KOPT-K1 (cell line): ENCODE measurements around the gene NHEJ1.

Experiments
- H3K27ac ChIP-seq: fragments of 200-600 bp; sonication (generic); 2 replicates; pipeline ENCODE4 v1.5.1; 2016; ENCODE audit warnings: antibody characterized with exemption, mild to moderate bottlenecking, low read depth, low read length; ENCODE audit not compliant: poor library complexity, severe bottlenecking
- H3K36me3 ChIP-seq: fragments of 200-600 bp; sonication (generic); 2 replicates; pipeline ENCODE4 v1.5.1; 2017; ENCODE audit warnings: antibody characterized with exemption, mild to moderate bottlenecking, low read length, moderate library complexity; ENCODE audit not compliant: insufficient read depth
- H3K9me3 ChIP-seq: fragments of 200-600 bp; sonication (generic); 2 replicates; pipeline ENCODE4 v1.5.1; 2017; ENCODE audit warnings: antibody characterized with exemption, low read length, mild to moderate bottlenecking; ENCODE audit not compliant: insufficient read depth, poor library complexity, severe bottlenecking

The NHEJ1 gene

DNA sequence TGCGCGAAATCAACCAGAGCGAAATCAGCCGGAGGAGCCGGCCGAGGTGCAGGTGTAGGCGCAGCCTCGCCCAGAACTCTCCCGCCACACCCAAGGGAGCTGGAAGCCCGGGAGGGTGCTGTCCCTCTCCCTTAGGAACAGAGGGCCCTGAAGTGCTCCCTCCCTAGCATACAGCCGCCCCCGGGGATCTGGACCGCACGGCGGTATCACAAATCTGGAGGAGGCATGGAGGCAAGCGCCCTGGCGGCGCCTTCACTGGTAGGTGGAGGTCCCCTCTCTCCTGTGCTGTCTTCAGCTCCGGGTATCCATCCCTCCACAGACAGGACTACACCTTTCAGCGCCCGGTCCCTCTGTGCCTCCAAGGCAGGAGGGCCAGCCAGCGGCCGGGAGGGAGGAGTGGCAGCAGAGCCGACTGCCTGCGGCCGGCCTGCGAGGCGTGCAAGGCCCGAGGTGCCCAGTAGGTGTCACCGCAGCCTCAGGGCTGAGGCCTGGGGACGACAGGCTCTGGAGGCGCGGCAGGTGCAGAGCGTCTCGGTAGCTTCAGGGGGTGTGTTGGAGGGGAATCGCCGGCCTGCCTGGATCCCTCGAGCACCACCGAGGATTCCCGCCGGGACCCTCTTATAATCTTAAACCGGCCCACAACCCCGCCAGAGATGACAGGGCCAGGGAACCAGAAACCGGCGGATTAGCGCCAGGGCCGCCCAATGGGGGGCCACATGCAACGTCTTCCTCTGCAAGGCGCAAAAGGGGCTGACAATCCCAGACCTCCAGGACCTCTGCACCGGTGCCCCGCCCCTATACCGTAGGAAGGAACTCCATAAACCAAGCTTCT, 102.7 kb downstream of the NHEJ1 start:
- H3K36me3 ChIP-seq, result no peaks in the 10 kb centered on the region
- no peak overlapping the region for H3K27ac ChIP-seq
- H3K9me3 ChIP-seq, result no peaks in the 10 kb centered on the region

GRCh38 chr2:219056896-219057708, 103.5 kb downstream of the NHEJ1 start:
- no peaks in the 10 kb centered on the region for H3K9me3 ChIP-seq
- H3K36me3 ChIP-seq, result no peaks in the 10 kb centered on the region
- H3K27ac ChIP-seq, result no peak overlapping the region

GRCh38 chr2:219056176-219056895, 104.3 kb downstream of the NHEJ1 start:
- H3K9me3 ChIP-seq, result no peaks in the 10 kb centered on the region
- H3K27ac ChIP-seq, result no peak overlapping the region
- H3K36me3 ChIP-seq, result no peaks in the 10 kb centered on the region

GRCh38 chr2:219054956-219055903, 105.4 kb downstream of the NHEJ1 start:
- H3K36me3 ChIP-seq, result no peaks in the 10 kb centered on the region
- H3K9me3 ChIP-seq, result no peaks in the 10 kb centered on the region
- no peak overlapping the region for H3K27ac ChIP-seq

DNA sequence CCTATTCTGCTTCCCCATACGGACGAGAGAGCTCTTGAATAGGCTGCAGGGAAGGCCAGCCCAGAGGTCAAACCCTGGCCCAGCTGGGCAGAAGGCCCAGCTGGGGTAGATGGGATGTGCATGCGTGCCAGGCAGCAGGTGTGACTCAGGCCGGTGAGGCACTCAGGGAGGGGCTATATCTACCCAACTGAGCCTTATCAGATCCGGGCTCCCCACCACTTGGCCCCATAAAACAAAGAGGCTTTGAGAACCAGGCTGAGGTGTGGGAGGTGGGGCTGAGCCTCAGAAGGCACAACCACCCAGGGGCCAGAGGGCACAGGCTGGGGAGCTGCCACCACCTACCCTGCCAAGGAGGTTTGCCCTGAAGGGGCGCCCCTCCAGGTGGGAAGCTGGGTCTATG, 111.3 kb downstream of the NHEJ1 start:
- no peaks in the 10 kb centered on the region for H3K36me3 ChIP-seq
- no peaks in the 10 kb centered on the region for H3K9me3 ChIP-seq
- no peak overlapping the region for H3K27ac ChIP-seq

- Histone ChIP-seq H3K36me3 (no peaks in the 10 kb centered on the region), H3K9me3 (no peaks in the 10 kb centered on the region), H3K27ac (no peak overlapping the region)
Observed at GRCh38 chr2:219045937-219046550, 114.6 kb downstream of the NHEJ1 start.

GRCh38 chr2:219042750-219043149, 117.9 kb downstream of the NHEJ1 start:
- no peak overlapping the region for H3K27ac ChIP-seq
- no peaks in the 10 kb centered on the region for H3K36me3 ChIP-seq

GRCh38 chr2:219042157-219042556, 118.5 kb downstream of the NHEJ1 start:
- no peaks in the 10 kb centered on the region for H3K9me3 ChIP-seq

More at GRCh38 chr2:219042750-219043149, 117.9 kb downstream of the NHEJ1 start:
- H3K9me3 ChIP-seq, result no peaks in the 10 kb centered on the region

DNA sequence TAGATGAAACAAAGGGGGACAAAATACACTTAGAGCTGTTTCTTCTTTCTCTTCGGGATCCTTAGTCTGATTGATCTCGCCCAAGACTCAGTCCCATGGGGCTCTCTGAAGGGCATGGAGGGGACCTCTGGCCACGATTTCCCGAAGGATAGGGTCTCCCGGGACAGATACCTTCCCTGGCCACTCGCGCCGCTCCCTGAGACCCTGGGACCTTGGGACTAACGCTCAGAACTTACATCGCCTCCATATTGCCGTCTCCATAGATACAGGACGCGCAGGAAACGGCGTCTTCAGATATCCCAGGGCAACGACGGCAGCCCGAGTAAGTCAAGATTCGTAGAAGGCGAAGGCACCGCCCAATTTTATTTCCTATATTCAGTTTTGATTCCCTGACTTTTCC, 119.4 kb downstream of the NHEJ1 start, which contains the start of gene CFAP65:
Gene CFAP65 (minus strand): TSS at position 265 of the 400 bp plus-strand sequence. CDS start 2,468 bp downstream, outside the sequence.
- H3K36me3 ChIP-seq, result no peaks in the 10 kb centered on the region
- no peak within 1 kb of the TSS for H3K27ac ChIP-seq
- no peaks in the 10 kb centered on the region for H3K9me3 ChIP-seq

More at GRCh38 chr2:219042157-219042556, 118.5 kb downstream of the NHEJ1 start:
- no peak overlapping the region for H3K27ac ChIP-seq
- H3K36me3 ChIP-seq, result no peaks in the 10 kb centered on the region

- no peak overlapping the region for H3K27ac ChIP-seq
- H3K36me3 ChIP-seq, result no peaks in the 10 kb centered on the region
- H3K9me3 ChIP-seq, result no peaks in the 10 kb centered on the region
Observed at GRCh38 chr2:219038600-219038999, 122.0 kb downstream of the NHEJ1 start.

DNA sequence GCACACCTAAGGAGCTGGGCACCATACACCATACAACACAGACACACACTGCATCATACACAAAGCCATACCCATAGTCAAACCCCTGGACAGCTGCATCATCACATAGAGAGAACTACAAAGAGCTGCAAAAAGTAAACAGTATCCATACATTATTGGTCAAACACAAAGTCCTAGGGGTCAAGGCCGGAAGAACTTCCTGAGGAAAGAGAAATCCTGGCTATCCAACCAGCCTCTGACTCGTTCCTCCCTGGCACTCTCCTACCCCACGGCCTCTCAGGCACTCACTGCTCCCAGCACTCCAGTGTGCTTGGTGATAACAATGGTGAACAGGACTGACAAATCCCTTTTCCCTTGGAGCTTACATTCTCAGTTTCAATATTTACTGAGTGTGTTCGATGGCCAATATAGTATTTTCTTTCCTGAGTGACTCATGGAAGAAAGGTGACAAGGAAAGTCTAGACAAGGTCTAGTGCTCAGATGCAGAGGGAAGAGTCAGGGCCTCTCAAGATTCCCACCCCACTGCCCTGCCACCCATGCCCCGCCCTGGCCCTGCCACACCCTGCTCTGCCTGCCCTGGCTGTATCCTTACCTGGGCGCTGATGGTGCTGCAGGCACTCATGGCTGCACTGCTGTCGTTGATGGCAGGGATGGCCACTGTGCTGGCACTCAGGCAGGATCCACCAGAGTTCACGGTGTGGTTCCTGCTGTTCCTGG, 122.7 kb downstream of the NHEJ1 start:
- Histone ChIP-seq H3K27ac (no peak overlapping the region), H3K36me3 (no peaks in the 10 kb centered on the region), H3K9me3 (no peaks in the 10 kb centered on the region)

DNA sequence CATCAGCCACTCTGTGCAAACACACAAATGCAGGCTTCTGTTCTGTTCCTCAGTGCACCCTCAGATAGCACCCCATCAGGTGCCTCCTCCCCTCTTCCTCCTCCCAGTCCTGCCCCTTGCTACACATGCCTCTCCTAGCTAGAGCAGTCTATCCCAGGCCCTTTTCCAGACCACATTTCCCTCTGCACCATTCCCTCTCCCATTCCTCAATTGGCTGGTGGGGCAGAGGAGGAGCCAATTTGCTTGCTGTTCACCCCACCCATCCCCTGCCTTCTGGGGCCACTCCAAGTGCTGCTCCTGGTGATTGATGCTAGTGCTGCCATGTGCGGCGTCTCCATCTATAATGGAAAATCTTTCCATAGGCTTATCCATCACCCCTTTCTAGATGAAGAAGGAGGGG, 124.7 kb downstream of the NHEJ1 start:
- Histone ChIP-seq H3K9me3 (no peaks in the 10 kb centered on the region), H3K36me3 (no peaks in the 10 kb centered on the region), H3K27ac (no peak overlapping the region)

DNA sequence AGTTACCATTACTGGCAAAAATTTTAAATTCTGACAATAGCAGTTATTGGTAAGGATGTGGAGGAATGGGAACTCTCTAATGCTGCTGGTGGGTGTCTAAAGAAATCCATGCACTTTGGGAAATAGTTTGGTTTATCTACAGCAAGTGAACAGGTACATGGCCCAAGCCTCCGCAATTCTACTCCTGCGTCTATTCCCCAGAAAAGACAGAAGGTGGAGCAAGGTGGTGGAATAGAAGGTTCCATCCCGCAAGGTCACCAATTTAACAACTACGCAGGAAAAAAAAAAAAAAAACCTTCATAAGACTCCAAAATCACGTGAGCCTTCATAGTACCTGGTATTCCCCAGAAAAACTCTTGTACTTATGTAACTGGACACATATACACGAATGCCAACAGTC, 125.8 kb downstream of the NHEJ1 start:
- Histone ChIP-seq H3K27ac (no peak overlapping the region), H3K36me3 (no peaks in the 10 kb centered on the region), H3K9me3 (no peaks in the 10 kb centered on the region)
